OCI-LY7 (cell line): ENCODE measurements around the gene MRPS17.

Experiments used
- EZH2phosphoT487 ChIP-seq: fragments of 200-600 bp; sonication (generic); IDR thresholded peaks from 2 replicates; pipeline ENCODE4 v1.6.1; 2018; ENCODE audit warnings: low read depth, borderline replicate concordance, mild to moderate bottlenecking, mixed run types, antibody characterized with exemption, low read length, moderate library complexity, mixed read lengths
- TF ChIP-seq, protein P1 (sequence below): fragments of 200-600 bp; sonication (generic); conservative IDR thresholded peaks from 2 replicates; pipeline ENCODE4 v1.5.1; 2014; ENCODE audit warnings: mild to moderate bottlenecking, antibody characterized with exemption, low read length, moderate library complexity, mixed read lengths

DNA sequence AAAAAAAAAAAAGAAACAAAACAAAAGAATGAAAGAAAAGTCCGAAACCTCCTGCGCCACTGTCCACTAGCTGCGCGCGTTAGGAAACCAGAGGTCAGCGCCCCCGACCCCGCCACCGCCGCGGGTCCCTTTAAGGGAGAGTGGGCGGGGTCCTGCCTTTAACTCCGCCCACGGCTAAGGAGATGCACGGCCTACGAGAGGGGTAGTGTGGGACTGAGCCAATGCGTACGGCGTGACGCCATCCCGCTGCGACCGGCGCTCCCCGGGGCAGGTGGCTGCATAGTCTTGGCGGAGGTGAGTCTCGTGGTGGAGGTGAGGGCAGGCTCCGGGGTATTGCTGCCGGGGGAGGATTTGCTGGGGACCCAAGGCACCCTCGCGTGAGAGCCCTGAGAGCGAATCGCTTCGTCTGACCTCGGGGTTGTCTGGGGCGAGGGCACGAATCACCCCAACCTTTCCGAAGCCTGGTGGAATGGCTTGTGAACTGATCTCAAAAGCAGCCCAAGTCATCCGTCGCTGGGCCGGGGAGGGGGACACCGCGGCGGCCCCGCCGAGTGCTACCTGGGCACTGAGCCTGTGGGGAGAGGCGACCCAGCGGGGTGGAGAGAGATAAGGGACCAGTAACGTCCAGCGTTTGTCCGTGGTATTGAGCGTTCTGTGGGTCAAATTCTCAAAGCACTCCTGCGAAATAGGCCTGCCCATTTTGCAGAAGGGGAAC is at the start of gene MRPS17:
- TF ChIP-seq, protein P1, sequence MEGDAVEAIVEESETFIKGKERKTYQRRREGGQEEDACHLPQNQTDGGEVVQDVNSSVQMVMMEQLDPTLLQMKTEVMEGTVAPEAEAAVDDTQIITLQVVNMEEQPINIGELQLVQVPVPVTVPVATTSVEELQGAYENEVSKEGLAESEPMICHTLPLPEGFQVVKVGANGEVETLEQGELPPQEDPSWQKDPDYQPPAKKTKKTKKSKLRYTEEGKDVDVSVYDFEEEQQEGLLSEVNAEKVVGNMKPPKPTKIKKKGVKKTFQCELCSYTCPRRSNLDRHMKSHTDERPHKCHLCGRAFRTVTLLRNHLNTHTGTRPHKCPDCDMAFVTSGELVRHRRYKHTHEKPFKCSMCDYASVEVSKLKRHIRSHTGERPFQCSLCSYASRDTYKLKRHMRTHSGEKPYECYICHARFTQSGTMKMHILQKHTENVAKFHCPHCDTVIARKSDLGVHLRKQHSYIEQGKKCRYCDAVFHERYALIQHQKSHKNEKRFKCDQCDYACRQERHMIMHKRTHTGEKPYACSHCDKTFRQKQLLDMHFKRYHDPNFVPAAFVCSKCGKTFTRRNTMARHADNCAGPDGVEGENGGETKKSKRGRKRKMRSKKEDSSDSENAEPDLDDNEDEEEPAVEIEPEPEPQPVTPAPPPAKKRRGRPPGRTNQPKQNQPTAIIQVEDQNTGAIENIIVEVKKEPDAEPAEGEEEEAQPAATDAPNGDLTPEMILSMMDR: no peak
- TF ChIP-seq EZH2phosphoT487: no peak
